ENCODE results near the gene KDM5B.
"Not testable (repeated sequence)": the region's sequence is repeated elsewhere in the genome, so short reads cannot be mapped to it uniquely, and the experiment has no call there.

GRCh38 chr1:202744770-202745169, 63.5 kb downstream of the KDM5B start:
- TF ChIP-seq, protein P1, sequence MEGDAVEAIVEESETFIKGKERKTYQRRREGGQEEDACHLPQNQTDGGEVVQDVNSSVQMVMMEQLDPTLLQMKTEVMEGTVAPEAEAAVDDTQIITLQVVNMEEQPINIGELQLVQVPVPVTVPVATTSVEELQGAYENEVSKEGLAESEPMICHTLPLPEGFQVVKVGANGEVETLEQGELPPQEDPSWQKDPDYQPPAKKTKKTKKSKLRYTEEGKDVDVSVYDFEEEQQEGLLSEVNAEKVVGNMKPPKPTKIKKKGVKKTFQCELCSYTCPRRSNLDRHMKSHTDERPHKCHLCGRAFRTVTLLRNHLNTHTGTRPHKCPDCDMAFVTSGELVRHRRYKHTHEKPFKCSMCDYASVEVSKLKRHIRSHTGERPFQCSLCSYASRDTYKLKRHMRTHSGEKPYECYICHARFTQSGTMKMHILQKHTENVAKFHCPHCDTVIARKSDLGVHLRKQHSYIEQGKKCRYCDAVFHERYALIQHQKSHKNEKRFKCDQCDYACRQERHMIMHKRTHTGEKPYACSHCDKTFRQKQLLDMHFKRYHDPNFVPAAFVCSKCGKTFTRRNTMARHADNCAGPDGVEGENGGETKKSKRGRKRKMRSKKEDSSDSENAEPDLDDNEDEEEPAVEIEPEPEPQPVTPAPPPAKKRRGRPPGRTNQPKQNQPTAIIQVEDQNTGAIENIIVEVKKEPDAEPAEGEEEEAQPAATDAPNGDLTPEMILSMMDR (IDR thresholded peaks at IDR 0.05) = not testable (repeated sequence)
- not testable (repeated sequence) for TF ChIP-seq POLR2A (IDR thresholded peaks at IDR 0.05)

All from uterus (tissue), 2 donors.